ENCODE measurements around the gene C5orf15. TPM values are rescaled to one million over a fixed set of nuclear protein-coding genes. Genes with fewer than 3 reads are reported as not detected.

The C5orf15 gene
- total RNA-seq, 1 experiment from 2014 or later: 28.8 TPM

DNA sequence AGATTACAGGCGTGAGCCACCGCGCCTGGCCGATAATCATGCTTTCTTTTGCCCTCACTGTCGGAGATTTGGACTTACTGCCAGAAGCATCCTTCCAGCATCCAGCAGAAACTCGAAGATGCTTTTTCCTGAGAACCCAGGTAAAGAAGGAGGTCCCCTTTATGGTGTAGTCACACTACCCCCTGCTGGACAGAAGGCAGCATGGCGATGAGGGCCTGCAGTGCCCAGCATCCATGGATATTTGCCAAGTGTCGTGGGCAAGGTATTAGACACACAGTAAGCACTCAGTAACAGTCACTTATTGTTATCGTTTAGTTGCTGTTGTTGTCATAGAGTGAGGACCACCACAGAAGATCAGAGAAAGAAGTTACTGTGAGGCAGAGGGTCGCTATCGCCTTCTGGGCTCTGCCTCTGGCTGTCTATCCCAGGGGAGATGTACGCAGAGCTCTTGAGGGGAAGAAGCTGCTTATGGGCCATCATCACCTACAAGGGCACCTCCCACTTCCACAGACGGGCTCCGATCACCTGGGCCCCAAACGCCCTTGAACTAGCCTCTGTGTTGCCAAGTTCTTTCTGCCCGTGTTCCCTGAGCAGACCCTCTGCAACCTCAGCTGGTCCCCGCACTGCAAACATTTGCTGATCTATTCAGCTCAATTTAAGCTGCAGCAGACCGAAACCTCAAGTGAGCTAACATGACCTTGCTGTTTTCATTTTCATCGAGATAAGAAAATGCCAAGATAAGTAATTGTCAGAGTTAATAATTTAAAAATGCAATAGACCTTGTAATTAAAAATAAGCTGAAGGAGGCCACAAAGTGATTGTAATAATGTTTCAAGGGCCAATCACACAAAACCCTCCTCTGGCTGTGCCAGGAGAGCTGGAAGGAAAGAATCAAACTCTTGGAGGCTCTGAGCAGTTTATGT is 23.9 kb downstream of the C5orf15 start:
- Histone ChIP-seq H3K9me3 (ENCODE audit: control insufficient read depth in 1 of 2, insufficient read depth in 1 of 2, low read depth in 1 of 2, low read length in 2 of 2) (no peaks in the 10 kb centered on the region), H3K4me3 (replicated peaks in 1 of 2; ENCODE audit: low read depth in 1 of 2, low read length in 2 of 2) (no peak overlapping the region), H3K27ac (ENCODE audit: low read depth, low read length) (no peak overlapping the region), H2AFZ (ENCODE audit: low read depth, low read length, poor library complexity, severe bottlenecking) (no peak overlapping the region), H3K79me2 (ENCODE audit: insufficient read depth, low read length) (no peaks in the 10 kb centered on the region), H3K36me3 (ENCODE audit: control insufficient read depth in 1 of 2, insufficient read depth in 2 of 2, low read length in 2 of 2) (no peaks in the 10 kb centered on the region), H3K9me2 (ENCODE audit: insufficient read depth) (no peaks in the 10 kb centered on the region), H3K4me1 (ENCODE audit: control insufficient read depth in 1 of 2, insufficient read depth in 2 of 2, low read length in 2 of 2) (no peaks in the 10 kb centered on the region), H3K27me3 (ENCODE audit: insufficient read depth, low read length) (no peaks in the 10 kb centered on the region), H3K9ac (ENCODE audit: low read length) (no peak overlapping the region), H3K4me2 (ENCODE audit: low read length) (no peak overlapping the region), H4K20me1 (ENCODE audit: insufficient read depth) (no peaks in the 10 kb centered on the region)
- ChIA-PET CTCF (interaction anchor here (0.9 to 1.6 kb wide), 6 partner anchors 190 to 834 kb away, joined by 3 to 5 read pairs (median 4); no protein-coding TSS in a partner anchor), RAD21 (ENCODE audit: low non-redundant PET in 1 of 2, low total read pairs in 2 of 2, uncharacterized antibody in 2 of 2, unreplicated experiment in 2 of 2) (interaction anchor here in 1 of 2 experiments (0.6 kb wide), 1 partner anchor 107 kb away, joined by 3 read pairs; no protein-coding TSS in a partner anchor), POLR2A (no interaction called here)
- intact Hi-C loops (cut with micrococcal nuclease): loop anchor here (1.0 to 5.0 kb wide), 4 partner anchors 190 to 833 kb away; no protein-coding TSS in a partner anchor
- peak; percentile 46 for DNase-seq (ENCODE audit: low read depth, low spot score)
- ATAC-seq: peak; percentile 93
- BruUV-seq (replicated peaks): no TSS peak
- TF ChIP-seq EGR1 (IDR thresholded peaks at IDR 0.05; ENCODE audit: low read depth): no peak
- no peak for TF ChIP-seq EZH2phosphoT487 (IDR thresholded peaks at IDR 0.05; ENCODE audit: borderline replicate concordance)
- TF ChIP-seq, protein P1, sequence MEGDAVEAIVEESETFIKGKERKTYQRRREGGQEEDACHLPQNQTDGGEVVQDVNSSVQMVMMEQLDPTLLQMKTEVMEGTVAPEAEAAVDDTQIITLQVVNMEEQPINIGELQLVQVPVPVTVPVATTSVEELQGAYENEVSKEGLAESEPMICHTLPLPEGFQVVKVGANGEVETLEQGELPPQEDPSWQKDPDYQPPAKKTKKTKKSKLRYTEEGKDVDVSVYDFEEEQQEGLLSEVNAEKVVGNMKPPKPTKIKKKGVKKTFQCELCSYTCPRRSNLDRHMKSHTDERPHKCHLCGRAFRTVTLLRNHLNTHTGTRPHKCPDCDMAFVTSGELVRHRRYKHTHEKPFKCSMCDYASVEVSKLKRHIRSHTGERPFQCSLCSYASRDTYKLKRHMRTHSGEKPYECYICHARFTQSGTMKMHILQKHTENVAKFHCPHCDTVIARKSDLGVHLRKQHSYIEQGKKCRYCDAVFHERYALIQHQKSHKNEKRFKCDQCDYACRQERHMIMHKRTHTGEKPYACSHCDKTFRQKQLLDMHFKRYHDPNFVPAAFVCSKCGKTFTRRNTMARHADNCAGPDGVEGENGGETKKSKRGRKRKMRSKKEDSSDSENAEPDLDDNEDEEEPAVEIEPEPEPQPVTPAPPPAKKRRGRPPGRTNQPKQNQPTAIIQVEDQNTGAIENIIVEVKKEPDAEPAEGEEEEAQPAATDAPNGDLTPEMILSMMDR (IDR thresholded peaks at IDR 0.05 in 2 of 3, conservative IDR thresholded peaks at IDR 0.05 in 1 of 3; ENCODE audit: borderline replicate concordance in 1 of 3, insufficient read depth in 1 of 3, low read depth in 2 of 3, low read length in 2 of 3): peak; percentile 54 to 86 (median 84); a peak in 5 of 6 replicates
- TF ChIP-seq, protein P2, sequence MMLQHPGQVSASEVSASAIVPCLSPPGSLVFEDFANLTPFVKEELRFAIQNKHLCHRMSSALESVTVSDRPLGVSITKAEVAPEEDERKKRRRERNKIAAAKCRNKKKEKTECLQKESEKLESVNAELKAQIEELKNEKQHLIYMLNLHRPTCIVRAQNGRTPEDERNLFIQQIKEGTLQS (IDR thresholded peaks at IDR 0.05): no peak
- TF ChIP-seq CEBPB (IDR thresholded peaks at IDR 0.05; ENCODE audit: low read depth): no peak
- TF ChIP-seq POLR2AphosphoS5 (IDR thresholded peaks at IDR 0.05; ENCODE audit: low read depth, low read length): no peak
- peak; percentile 85 for TF ChIP-seq RAD21 (IDR thresholded peaks at IDR 0.05; ENCODE audit: low read depth)

Measured in HCT116 (cell line).